DOHH2 (cell line): Measurements from ENCODE around the gene TTC28.

Experiments
- CTCF ChIP-seq: fragments of 200-600 bp; sonication (generic); IDR thresholded peaks from one replicate; pipeline ENCODE4 v1.5.1; 2014; ENCODE audit warnings: antibody characterized with exemption, mild to moderate bottlenecking, low read depth, low read length; ENCODE audit not compliant: poor library complexity, severe bottlenecking
- EZH2phosphoT487 ChIP-seq: fragments of 200-600 bp; sonication (generic); IDR thresholded peaks from 2 replicates; pipeline ENCODE4 v1.6.1; 2017; ENCODE audit warnings: borderline replicate concordance, mild to moderate bottlenecking, antibody characterized with exemption, low read length, moderate library complexity, mixed read lengths

DNA sequence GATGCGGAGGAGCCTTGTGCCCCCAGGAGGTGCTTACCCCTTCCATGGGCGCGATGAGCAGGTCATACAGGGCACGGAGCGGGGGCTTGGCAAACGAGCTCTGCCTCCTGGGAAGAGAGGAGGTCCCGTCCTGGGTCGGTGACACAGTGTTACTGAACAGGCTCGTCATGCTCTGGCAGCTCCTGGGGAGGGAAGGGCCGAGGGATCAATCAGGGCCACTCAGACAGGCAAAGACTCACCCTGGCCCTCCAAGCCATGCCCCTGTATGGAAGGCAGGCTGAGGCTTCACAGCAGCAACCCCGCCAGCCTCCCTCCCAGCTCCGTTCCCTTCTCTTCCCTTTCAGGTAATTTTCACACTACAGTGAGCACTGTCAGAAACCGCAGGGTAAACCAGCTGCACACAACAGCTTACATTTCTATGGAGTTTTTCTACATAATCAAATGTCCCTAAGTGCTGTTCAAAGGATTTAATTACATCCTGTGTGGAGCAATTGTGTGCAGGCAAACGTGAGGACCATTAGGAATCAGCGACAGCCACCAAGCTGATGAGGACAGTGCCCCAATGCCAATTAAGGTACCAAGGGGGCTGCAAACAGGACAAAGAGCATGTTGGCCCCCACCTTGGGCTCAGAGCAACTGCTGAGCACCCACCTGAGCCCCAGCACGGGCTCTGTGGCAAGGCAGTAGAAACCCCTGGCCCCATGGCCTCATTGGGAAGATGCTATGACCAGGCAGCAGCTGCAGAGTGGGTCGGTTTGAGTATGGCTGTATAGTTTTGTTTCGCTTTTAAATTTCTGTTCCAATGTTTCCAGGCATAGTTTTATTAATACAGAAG, 665.2 kb downstream of the TTC28 start:
- no peak for TF ChIP-seq CTCF
- no peak for TF ChIP-seq EZH2phosphoT487
